Measurements from ENCODE around the gene NUMA1. TPM values are rescaled to one million over a fixed set of nuclear protein-coding genes. Genes with fewer than 3 reads are reported as not detected.

NUMA1 gene
- total and polyA plus RNA-seq, 2 of the 8 experiments (the other 6 are each of a cell fraction or from before 2014, with no cell fraction given), result 101 to 107 TPM

DNA sequence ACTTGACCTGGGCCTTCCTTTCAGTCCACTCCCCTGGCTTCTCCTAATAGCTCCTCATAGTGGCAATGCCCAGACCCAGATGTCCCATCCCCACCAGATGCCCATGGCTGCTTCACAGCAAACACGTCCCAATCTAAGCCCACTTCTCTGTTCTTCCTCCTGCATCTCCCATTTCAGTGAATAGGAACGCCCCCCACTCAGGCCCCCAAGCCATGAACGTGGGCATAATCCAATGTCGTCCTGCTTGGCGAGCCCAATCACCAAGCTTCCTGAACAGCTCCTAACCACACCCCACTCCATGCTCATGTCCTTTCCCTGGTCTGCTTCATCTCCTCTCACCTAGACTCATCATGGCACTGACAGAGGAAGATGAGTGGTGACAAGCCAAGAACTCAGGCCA lies 72.8 kb downstream of the NUMA1 start:
- no peak overlapping the region for H2BK120ac ChIP-seq (replicated peaks; ENCODE audit: low read depth, low read length)
- no peak for TF ChIP-seq JUND (IDR thresholded peaks at IDR 0.05; ENCODE audit: low read length)
- TF ChIP-seq POLR2A (IDR thresholded peaks at IDR 0.05; ENCODE audit: control extremely low read depth in 1 of 2, low read depth in 2 of 2, low read length in 2 of 2), result peak in 1 of 2 experiments; percentile 32; a peak in 2 of 3 replicates
- TF ChIP-seq POLR2AphosphoS5 (IDR thresholded peaks at IDR 0.05; ENCODE audit: low read depth, low read length), result peak; percentile 31; the same call in 1 of the 2 replicates
- TF ChIP-seq TAF1 (IDR thresholded peaks at IDR 0.05; ENCODE audit: low read depth, low read length), result no peak
- no peak for TF ChIP-seq EP300 (IDR thresholded peaks at IDR 0.05; ENCODE audit: borderline replicate concordance in 1 of 2, low read depth in 2 of 2, low read length in 2 of 2)
- TF ChIP-seq RAD21 (IDR thresholded peaks at IDR 0.05 in 1 of 2, conservative IDR thresholded peaks at IDR 0.05 in 1 of 2; ENCODE audit: low read depth in 2 of 2, low read length in 2 of 2), result no peak
- H3K4ac ChIP-seq (replicated peaks; ENCODE audit: insufficient read length, low read depth, low read length), result no peak overlapping the region
- H3K9ac ChIP-seq (replicated peaks in 1 of 4; ENCODE audit: extremely low read depth in 1 of 4, low read depth in 3 of 4, low read length in 3 of 4), result no peak overlapping the region
- H2AFZ ChIP-seq (ENCODE audit: low read length), result no peak overlapping the region
- no peak overlapping the region for H4K5ac ChIP-seq (ENCODE audit: insufficient read length, low read depth, low read length)
- no peak overlapping the region for H3K4me3 ChIP-seq (ENCODE audit: extremely low read depth in 1 of 4, insufficient read depth in 2 of 4, low read depth in 3 of 4, low read length in 4 of 4)
- no peak overlapping the region for H2BK12ac ChIP-seq (ENCODE audit: low read depth, low read length)
- no peak overlapping the region for H3K14ac ChIP-seq (ENCODE audit: insufficient read length)
- peaks cover 33 to 42% of the 10 kb centered on the region in 2 experiments for H4K20me1 ChIP-seq (replicated peaks in 1 of 2; ENCODE audit: control insufficient read depth in 1 of 2, insufficient read depth in 2 of 2, low read length in 2 of 2)
- POLR2A ChIA-PET (ENCODE audit: partially characterized antibody), result interaction anchor here (0.6 to 2.0 kb wide), 5 partner anchors 9 to 232 kb away, joined by 3 to 6 read pairs (median 3); partner anchors contain the start of gene IL18BP
- H3K4me2 ChIP-seq (ENCODE audit: insufficient read depth in 1 of 2, low read depth in 2 of 2, low read length in 2 of 2), result no peak overlapping the region
- no peak overlapping the region for H2AK5ac ChIP-seq (ENCODE audit: low read depth, low read length)
- no peak overlapping the region for H2BK5ac ChIP-seq (ENCODE audit: low read depth, low read length)
- H3K9me3 ChIP-seq (ENCODE audit: insufficient read depth in 2 of 2, low read depth in 1 of 2, low read length in 1 of 2), result no peaks in the 10 kb centered on the region
- H3K27ac ChIP-seq (ENCODE audit: low read depth, low read length), result no peak overlapping the region
- H3K56ac ChIP-seq (replicated peaks; ENCODE audit: insufficient read length, low read depth, low read length), result no peak overlapping the region
- no peak overlapping the region for H4K8ac ChIP-seq (ENCODE audit: extremely low read depth, insufficient read depth, low read length)
- no peaks in the 10 kb centered on the region for H3K23me2 ChIP-seq (ENCODE audit: low read depth, low read length)
- H4K91ac ChIP-seq (replicated peaks; ENCODE audit: insufficient read length, low read length), result no peak overlapping the region
- CTCF ChIA-PET (ENCODE audit: partially characterized antibody), result interaction anchor here (1.1 to 3.2 kb wide), 6 partner anchors 9 to 423 kb away, joined by 3 to 17 read pairs (median 3); partner anchors contain the start of gene IL18BP
- DNase-seq (ENCODE audit: low read depth in 1 of 2, low spot score in 2 of 2) (no peak), FAIRE-seq (no peak)
- H3K27me3 ChIP-seq (replicated peaks in 1 of 4; ENCODE audit: control insufficient read depth in 3 of 4, extremely low read depth in 1 of 4, insufficient read depth in 3 of 4, low read length in 3 of 4), result no peaks in the 10 kb centered on the region
- H3K36me3 ChIP-seq (ENCODE audit: control insufficient read depth in 2 of 4, insufficient read depth in 4 of 4, low read length in 3 of 4), result peaks cover 47 to 89% (median 76%) of the 10 kb centered on the region in 4 experiments
- no peaks in the 10 kb centered on the region for H3K4me1 ChIP-seq (replicated peaks in 1 of 4; ENCODE audit: control insufficient read depth in 3 of 4, insufficient read depth in 4 of 4, low read length in 3 of 4)
- H3K79me2 ChIP-seq (ENCODE audit: control insufficient read depth in 1 of 2, insufficient read depth in 2 of 2, low read length in 2 of 2), result no peaks in the 10 kb centered on the region
- H3K18ac ChIP-seq (ENCODE audit: extremely low read depth, low read length), result no peak overlapping the region
- WGBS, 2 experiments (ENCODE audit: extremely low coverage in 1 of 2, insufficient coverage in 1 of 2, insufficient read length in 1 of 2, insufficient replicate concordance in 2 of 2, low coverage in 1 of 2, low lambda C conversion rate in 2 of 2, missing lambda C conversion rate in 1 of 2), result 84% methylated on average over 5 of the region's 5 CpGs; no CpG with 5 or more reads in 1 of the 2 experiments
- no peak overlapping the region for H2BK20ac ChIP-seq (ENCODE audit: low read length)
- no peaks in the 10 kb centered on the region; the same call in 1 of the 2 replicates for H3K79me1 ChIP-seq (ENCODE audit: low read depth, low read length)
- no peak overlapping the region for H3K23ac ChIP-seq (ENCODE audit: insufficient read length)
- no peak overlapping the region for H2BK15ac ChIP-seq (ENCODE audit: low read length)
